ENCODE data around the gene LONRF2. TPM values are rescaled to one million over a fixed set of nuclear protein-coding genes. Genes with fewer than 3 reads are reported as not detected.

Gene LONRF2
- total and polyA plus RNA-seq, 2 donors from 2014 or later: 1.1 to 6.3 TPM

- no peak for FAIRE-seq
- Histone ChIP-seq H3K9me3 (ENCODE audit: control insufficient read depth in 2 of 3, insufficient read depth in 1 of 3, low read length in 3 of 3) (no peaks in the 10 kb centered on the region), H3K27ac (ENCODE audit: low read depth in 2 of 2, low read length in 2 of 2) (no peak overlapping the region), H3K36me3 (ENCODE audit: control insufficient read depth in 2 of 3, insufficient read depth in 3 of 3, low read length in 3 of 3) (no peaks in the 10 kb centered on the region), H3K9ac (ENCODE audit: low read length in 3 of 3) (no peak overlapping the region), H3K4me1 (ENCODE audit: control insufficient read depth in 2 of 3, insufficient read depth in 2 of 3, low read depth in 1 of 3, low read length in 3 of 3) (no peaks in the 10 kb centered on the region), H3K4me3 (ENCODE audit: low read length in 3 of 3) (no peak overlapping the region), H3K27me3 (ENCODE audit: control insufficient read depth, insufficient read depth, low read length) (no peaks in the 10 kb centered on the region)
- no peak for TF ChIP-seq CTCF (IDR thresholded peaks at IDR 0.05; ENCODE audit: borderline replicate concordance, extremely low read depth, insufficient read depth)
- intact Hi-C loops (cut with DNase I): no loop called here
- no peak for DNase-seq
Measured at GRCh38 chr2:100235581-100235980, 86.7 kb downstream of the LONRF2 start.

- FAIRE-seq: no peak
- intact Hi-C loops (cut with DNase I): no loop called here
- Histone ChIP-seq H3K9me3 (ENCODE audit: control insufficient read depth in 2 of 3, insufficient read depth in 1 of 3, low read length in 3 of 3) (no peaks in the 10 kb centered on the region), H3K27ac (ENCODE audit: low read depth in 2 of 2, low read length in 2 of 2) (no peak overlapping the region), H3K4me3 (ENCODE audit: low read length in 3 of 3) (no peak overlapping the region), H3K9ac (ENCODE audit: low read length in 3 of 3) (no peak overlapping the region), H3K36me3 (ENCODE audit: control insufficient read depth in 2 of 3, insufficient read depth in 3 of 3, low read length in 3 of 3) (no peaks in the 10 kb centered on the region), H3K27me3 (ENCODE audit: control insufficient read depth, insufficient read depth, low read length) (no peaks in the 10 kb centered on the region), H3K4me1 (ENCODE audit: control insufficient read depth in 2 of 3, insufficient read depth in 2 of 3, low read depth in 1 of 3, low read length in 3 of 3) (no peaks in the 10 kb centered on the region)
- TF ChIP-seq CTCF (IDR thresholded peaks at IDR 0.05; ENCODE audit: borderline replicate concordance, extremely low read depth, insufficient read depth): no peak
- peak in 1 of 5 donors; percentile 20 for DNase-seq
Measured at GRCh38 chr2:100235098-100235497, 87.2 kb downstream of the LONRF2 start.

GRCh38 chr2:100234141-100234540 is 88.2 kb downstream of the LONRF2 start:
- H3K9me3 ChIP-seq (ENCODE audit: control insufficient read depth in 2 of 3, insufficient read depth in 1 of 3, low read length in 3 of 3): no peaks in the 10 kb centered on the region
- H3K36me3 ChIP-seq (ENCODE audit: control insufficient read depth in 2 of 3, insufficient read depth in 3 of 3, low read length in 3 of 3): no peaks in the 10 kb centered on the region
- no peak overlapping the region for H3K4me3 ChIP-seq (ENCODE audit: low read length in 3 of 3)
- H3K9ac ChIP-seq (ENCODE audit: low read length in 3 of 3): no peak overlapping the region
- FAIRE-seq (no peak), DNase-seq (no peak)
- no peak overlapping the region for H3K27ac ChIP-seq (ENCODE audit: low read depth in 2 of 2, low read length in 2 of 2)
- intact Hi-C loops (cut with DNase I): no loop called here
- TF ChIP-seq CTCF (IDR thresholded peaks at IDR 0.05; ENCODE audit: borderline replicate concordance, extremely low read depth, insufficient read depth): no peak
- no peaks in the 10 kb centered on the region for H3K4me1 ChIP-seq (ENCODE audit: control insufficient read depth in 2 of 3, insufficient read depth in 2 of 3, low read depth in 1 of 3, low read length in 3 of 3)
- H3K27me3 ChIP-seq (ENCODE audit: control insufficient read depth, insufficient read depth, low read length): no peaks in the 10 kb centered on the region

- H3K27me3 ChIP-seq (ENCODE audit: control insufficient read depth, insufficient read depth, low read length): no peaks in the 10 kb centered on the region
- FAIRE-seq (no peak), DNase-seq (no peak)
- H3K9ac ChIP-seq (ENCODE audit: low read length in 3 of 3): no peak overlapping the region
- H3K4me3 ChIP-seq (ENCODE audit: low read length in 3 of 3): no peak overlapping the region
- no peak overlapping the region for H3K27ac ChIP-seq (ENCODE audit: low read depth in 2 of 2, low read length in 2 of 2)
- H3K4me1 ChIP-seq (ENCODE audit: control insufficient read depth in 2 of 3, insufficient read depth in 2 of 3, low read depth in 1 of 3, low read length in 3 of 3): no peaks in the 10 kb centered on the region
- intact Hi-C loops (cut with DNase I): no loop called here
- no peaks in the 10 kb centered on the region for H3K36me3 ChIP-seq (ENCODE audit: control insufficient read depth in 2 of 3, insufficient read depth in 3 of 3, low read length in 3 of 3)
- no peaks in the 10 kb centered on the region for H3K9me3 ChIP-seq (ENCODE audit: control insufficient read depth in 2 of 3, insufficient read depth in 1 of 3, low read length in 3 of 3)
- TF ChIP-seq CTCF (IDR thresholded peaks at IDR 0.05; ENCODE audit: borderline replicate concordance, extremely low read depth, insufficient read depth): no peak
Measured at GRCh38 chr2:100233061-100233460, 89.2 kb downstream of the LONRF2 start.

All from kidney (tissue), 14 donors.